HG03175 (cell line): ENCODE data around the gene SNRNP35.
"Not testable (repeated sequence)": the region's sequence is repeated elsewhere in the genome, so short reads cannot be mapped to it uniquely, and the experiment has no call there.

Source experiments
- ATAC-seq: cut with Tn5 transposase; IDR thresholded peaks from one replicate; pipeline ENCODE4 v1.9.1; 2021; ENCODE audit warnings: mild to moderate bottlenecking, moderate library complexity; ENCODE audit not compliant: unreplicated experiment

SNRNP35 gene

GRCh38 chr12:123457980-123458779, at the start of gene SNRNP35:
SNRNP35 (plus strand) TSS chr12:123458139; CDS start chr12:123465541, 7,402 bp downstream.
- ATAC-seq = peak; percentile 59

- not testable (repeated sequence) for ATAC-seq
Observed at GRCh38 chr12:123408619-123409018, 49.3 kb upstream of the SNRNP35 start.

- not testable (repeated sequence) for ATAC-seq
Observed at GRCh38 chr12:123409284-123410040, 48.5 kb upstream of the SNRNP35 start.

GRCh38 chr12:123410041-123410412, 47.9 kb upstream of the SNRNP35 start:
- ATAC-seq = no peak

GRCh38 chr12:123421314-123421713, 36.6 kb upstream of the SNRNP35 start:
- no peak for ATAC-seq

GRCh38 chr12:123427036-123427769, 30.7 kb upstream of the SNRNP35 start:
- peak; percentile 92 for ATAC-seq

- no peak for ATAC-seq
Observed at GRCh38 chr12:123428591-123428990, 29.3 kb upstream of the SNRNP35 start.

GRCh38 chr12:123429101-123429500, 28.8 kb upstream of the SNRNP35 start:
- ATAC-seq = not testable (repeated sequence)

- not testable (repeated sequence) for ATAC-seq
Observed at GRCh38 chr12:123431951-123432817, 25.8 kb upstream of the SNRNP35 start.

GRCh38 chr12:123433615-123434014, 24.3 kb upstream of the SNRNP35 start:
- ATAC-seq = no peak

- no peak for ATAC-seq
Observed at GRCh38 chr12:123435636-123436016, 22.3 kb upstream of the SNRNP35 start.

- ATAC-seq = peak; percentile 79
Observed at GRCh38 chr12:123436017-123436964, 21.6 kb upstream of the SNRNP35 start, which contains the start of gene RILPL2. RILPL2 (minus strand) TSS chr12:123436684; CDS start chr12:123436420, 264 bp downstream.

GRCh38 chr12:123441523-123442164, 16.3 kb upstream of the SNRNP35 start:
- ATAC-seq = peak; percentile 36

GRCh38 chr12:123442774-123443173, 15.2 kb upstream of the SNRNP35 start:
- ATAC-seq = no peak

- no peak for ATAC-seq
Observed at GRCh38 chr12:123444092-123445026, 13.6 kb upstream of the SNRNP35 start.

- ATAC-seq = no peak
Observed at GRCh38 chr12:123445388-123446332, 12.3 kb upstream of the SNRNP35 start.
